PC-9 (cell line): ENCODE results near the gene SHISA7.

Experiments used
- CTCF ChIP-seq: fragments of 200-600 bp; sonication (generic); conservative IDR thresholded peaks from 2 replicates; pipeline ENCODE4 v1.6.1; 2017; ENCODE audit warnings: mixed run types, antibody characterized with exemption, mild to moderate bottlenecking, moderate library complexity
- EZH2 ChIP-seq: fragments of 200-600 bp; sonication (generic); IDR thresholded peaks from 2 replicates; pipeline ENCODE4 v1.8.0; 2017; ENCODE audit warnings: antibody characterized with exemption, low read depth

- TF ChIP-seq CTCF (no peak), EZH2 (no peak)
These were observed 29.4 kb upstream of the SHISA7 start for GRCh38 chr19:55472463-55472862.
